Measurements from ENCODE around the gene KIRREL1. TPM values are rescaled to one million over a fixed set of nuclear protein-coding genes. Genes with fewer than 3 reads are reported as not detected.

The KIRREL1 gene
- total RNA-seq, 1 donor from 2014 or later, result 0.02 TPM

DNA sequence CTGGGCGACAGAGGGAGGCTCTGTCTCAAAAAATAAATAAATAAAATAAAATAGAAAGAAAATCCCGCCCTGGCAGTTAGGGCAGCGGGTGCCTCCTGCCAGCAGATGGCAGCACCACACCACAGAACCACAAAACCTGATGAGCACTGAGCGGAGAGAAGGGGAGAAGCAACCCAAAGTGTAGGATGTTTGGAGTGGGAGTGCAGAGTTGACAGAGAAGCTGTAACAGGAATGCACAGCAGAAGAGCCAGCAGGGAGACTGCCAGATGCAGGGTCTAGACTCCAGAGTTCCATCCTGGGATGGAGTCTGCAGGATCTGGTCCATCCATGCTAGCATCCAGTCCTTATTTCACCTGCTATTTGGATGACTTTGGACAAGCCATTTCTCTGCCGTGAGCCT is 29.7 kb upstream of the KIRREL1 start:
- peak; percentile 83 for DNase-seq
- Mint-ChIP-seq H3K4me3 (no peak overlapping the region), H3K9me3 (no peaks in the 10 kb centered on the region), H3K27ac (no peak overlapping the region), H3K27me3 (peaks cover 3% of the 10 kb centered on the region), H3K4me1 (no peaks in the 10 kb centered on the region), H3K36me3 (ENCODE audit: low read depth) (no peaks in the 10 kb centered on the region)
- intact Hi-C loops (cut with micrococcal nuclease), result loop anchor here (1.0 to 5.0 kb wide), 3 partner anchors 29 to 161 kb away; no protein-coding TSS in a partner anchor

DNA sequence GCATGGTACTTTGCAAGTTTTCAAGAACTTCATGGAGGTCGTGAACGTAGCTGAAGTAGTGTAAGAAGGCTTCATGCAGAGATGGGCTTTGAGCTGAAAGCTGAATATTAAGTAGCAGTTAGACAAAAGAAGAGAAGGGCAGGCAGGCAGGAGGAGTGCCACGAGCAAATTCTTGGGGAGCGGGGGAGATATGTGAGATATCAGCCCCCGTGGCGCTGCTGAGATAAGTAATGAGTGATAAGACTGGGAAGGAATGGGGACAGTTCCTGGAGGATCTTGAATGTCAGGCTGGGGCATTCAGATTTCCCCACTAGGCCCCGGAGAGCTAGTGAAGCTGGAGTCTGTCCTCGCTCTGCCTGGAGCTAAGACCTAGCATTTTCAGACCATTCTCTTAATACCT is 27.9 kb upstream of the KIRREL1 start:
- intact Hi-C loops (cut with micrococcal nuclease), result no loop called here
- Mint-ChIP-seq H3K27me3 (no peaks in the 10 kb centered on the region), H3K9me3 (no peaks in the 10 kb centered on the region), H3K36me3 (ENCODE audit: low read depth) (no peaks in the 10 kb centered on the region), H3K27ac (no peak overlapping the region), H3K4me3 (no peak overlapping the region), H3K4me1 (no peaks in the 10 kb centered on the region)
- no peak for DNase-seq

DNA sequence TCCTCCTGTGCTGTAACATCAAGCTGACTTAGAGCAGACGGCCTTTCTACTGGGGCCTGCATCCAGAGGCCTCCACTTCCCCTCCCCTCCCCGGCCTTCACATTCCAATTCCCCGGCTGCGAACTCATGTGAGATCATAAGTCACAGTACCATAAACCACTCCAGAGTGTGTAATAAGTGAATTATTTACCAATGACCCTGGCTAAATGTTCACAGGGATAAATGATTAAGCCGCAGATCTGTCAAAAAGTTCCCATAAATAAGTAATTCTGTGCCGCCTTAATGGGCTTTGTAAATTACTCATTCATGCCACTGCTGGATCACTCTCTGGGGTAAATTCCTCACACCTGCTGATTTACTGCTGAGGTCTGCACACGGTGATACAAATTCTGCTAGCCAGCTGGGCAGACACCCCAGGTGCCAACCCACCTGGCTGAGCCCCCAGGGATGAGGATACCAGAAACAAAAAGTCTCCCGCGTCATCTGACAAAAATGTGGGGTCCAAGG is 27.4 kb upstream of the KIRREL1 start:
- Mint-ChIP-seq H3K4me1 (no peaks in the 10 kb centered on the region), H3K27me3 (no peaks in the 10 kb centered on the region), H3K27ac (no peak overlapping the region), H3K9me3 (no peaks in the 10 kb centered on the region), H3K4me3 (no peak overlapping the region), H3K36me3 (ENCODE audit: low read depth) (no peaks in the 10 kb centered on the region)
- DNase-seq, result no peak
- intact Hi-C loops (cut with micrococcal nuclease), result no loop called here

DNA sequence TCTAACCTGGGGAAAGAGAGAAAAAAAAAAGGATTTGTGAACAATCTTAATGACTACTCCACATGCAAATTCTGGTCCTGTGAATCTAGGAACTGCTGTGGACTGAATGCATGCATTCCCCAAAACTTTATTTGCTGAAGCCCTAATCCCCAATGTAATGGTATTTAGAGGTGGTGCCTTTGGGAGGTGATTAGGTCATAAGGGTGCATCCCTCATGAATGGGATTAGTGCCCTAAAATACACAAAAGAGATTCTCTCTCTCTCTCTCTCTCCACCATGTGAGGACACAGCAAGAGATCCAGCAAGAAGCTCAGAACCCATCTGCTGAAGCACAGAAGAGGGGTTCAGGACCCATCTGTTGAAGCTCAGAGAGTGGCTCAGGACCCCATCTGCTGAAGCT is 26.2 kb upstream of the KIRREL1 start:
- Mint-ChIP-seq H3K36me3 (ENCODE audit: low read depth) (no peaks in the 10 kb centered on the region), H3K27ac (no peak overlapping the region), H3K4me1 (no peaks in the 10 kb centered on the region), H3K27me3 (no peaks in the 10 kb centered on the region), H3K9me3 (no peaks in the 10 kb centered on the region), H3K4me3 (no peak overlapping the region)
- intact Hi-C loops (cut with micrococcal nuclease), result no loop called here
- DNase-seq, result no peak

DNA sequence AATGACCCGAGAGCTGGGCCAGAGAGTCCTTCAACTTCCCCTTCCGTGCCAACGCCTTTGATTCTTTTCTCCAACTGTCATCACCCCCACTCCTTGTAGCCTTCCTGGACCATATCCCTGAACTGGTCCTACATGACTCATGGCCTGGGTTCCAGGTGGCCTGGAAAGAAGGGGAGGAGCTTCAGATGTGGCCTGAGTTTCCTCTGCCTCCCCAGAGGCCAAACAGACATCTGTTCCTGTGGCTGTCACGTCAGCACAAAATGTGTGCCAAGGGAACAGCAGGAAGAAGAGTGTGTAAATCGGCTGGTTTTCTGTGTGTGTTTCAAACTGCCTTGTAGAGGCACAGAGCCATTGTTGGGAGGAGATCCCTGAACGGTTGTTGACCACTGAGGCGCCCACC is 24.9 kb upstream of the KIRREL1 start:
- no peak overlapping the region for H3K27ac Mint-ChIP-seq
- H3K4me1 Mint-ChIP-seq, result no peaks in the 10 kb centered on the region
- intact Hi-C loops (cut with micrococcal nuclease), result no loop called here
- no peak overlapping the region for H3K4me3 Mint-ChIP-seq
- H3K27me3 Mint-ChIP-seq, result no peaks in the 10 kb centered on the region
- H3K9me3 Mint-ChIP-seq, result no peaks in the 10 kb centered on the region
- no peaks in the 10 kb centered on the region for H3K36me3 Mint-ChIP-seq (ENCODE audit: low read depth)
- no peak for DNase-seq

DNA sequence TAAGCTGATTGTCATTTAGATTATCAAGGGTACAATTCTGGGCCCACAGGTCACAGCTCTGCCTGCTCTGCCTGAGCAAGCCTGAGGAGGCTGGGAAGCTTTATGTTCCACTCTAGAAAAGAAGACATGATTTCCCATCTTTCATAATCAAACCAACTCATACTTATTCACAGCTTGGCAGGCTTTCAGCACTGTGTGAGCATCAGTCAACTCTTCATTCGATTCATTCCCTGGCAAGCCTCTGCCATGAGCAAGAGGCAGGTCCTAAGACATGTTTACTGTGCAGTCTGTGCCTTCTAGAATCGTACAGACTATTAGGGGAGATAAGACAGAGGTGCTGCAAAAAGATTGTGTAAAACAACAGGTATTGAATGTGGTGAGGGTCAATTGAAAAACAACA is 24.5 kb upstream of the KIRREL1 start:
- intact Hi-C loops (cut with micrococcal nuclease), result no loop called here
- Mint-ChIP-seq H3K27ac (no peak overlapping the region), H3K36me3 (ENCODE audit: low read depth) (no peaks in the 10 kb centered on the region), H3K4me1 (no peaks in the 10 kb centered on the region), H3K27me3 (no peaks in the 10 kb centered on the region), H3K9me3 (no peaks in the 10 kb centered on the region), H3K4me3 (no peak overlapping the region)
- DNase-seq, result no peak

DNA sequence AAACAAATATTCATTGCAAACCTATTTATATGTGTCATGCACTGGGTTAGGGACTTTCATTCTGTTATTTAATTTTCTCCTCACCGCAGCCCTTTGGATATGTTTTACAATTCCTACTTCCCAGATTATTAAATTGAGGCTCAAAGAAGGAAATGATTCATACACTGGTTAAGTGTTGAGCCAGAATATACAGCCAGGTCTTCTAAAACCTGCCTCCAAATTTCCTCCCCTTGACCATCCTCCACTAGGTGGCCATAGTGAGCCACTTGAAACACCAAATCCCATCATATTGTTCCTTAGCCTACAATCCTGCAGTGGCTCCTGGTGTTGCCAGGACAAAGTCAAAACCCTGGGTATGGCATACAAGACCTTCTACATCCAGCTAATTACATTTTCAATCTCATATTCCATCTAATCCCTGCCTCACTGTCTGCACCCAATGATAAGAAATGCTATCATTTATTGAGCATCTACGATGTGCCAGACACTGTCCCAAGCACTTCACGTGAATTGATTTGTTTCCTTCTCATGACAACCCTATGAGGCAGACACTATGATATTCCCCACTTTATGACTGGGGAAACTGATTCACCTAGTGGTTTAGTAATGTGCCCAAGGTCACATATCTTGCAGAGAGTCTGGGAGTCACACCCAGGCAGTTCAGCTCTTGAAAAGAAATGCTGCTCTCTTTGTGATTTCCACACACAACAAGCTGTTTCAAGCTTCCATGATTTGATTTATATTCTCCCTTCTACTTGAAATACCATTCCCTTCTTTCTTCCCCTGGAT is 23.6 kb upstream of the KIRREL1 start:
- no peaks in the 10 kb centered on the region for H3K36me3 Mint-ChIP-seq (ENCODE audit: low read depth)
- H3K27me3 Mint-ChIP-seq, result no peaks in the 10 kb centered on the region
- no peak overlapping the region for H3K27ac Mint-ChIP-seq
- no peak for DNase-seq
- no peaks in the 10 kb centered on the region for H3K9me3 Mint-ChIP-seq
- no peak overlapping the region for H3K4me3 Mint-ChIP-seq
- intact Hi-C loops (cut with micrococcal nuclease), result no loop called here
- H3K4me1 Mint-ChIP-seq, result no peaks in the 10 kb centered on the region

DNA sequence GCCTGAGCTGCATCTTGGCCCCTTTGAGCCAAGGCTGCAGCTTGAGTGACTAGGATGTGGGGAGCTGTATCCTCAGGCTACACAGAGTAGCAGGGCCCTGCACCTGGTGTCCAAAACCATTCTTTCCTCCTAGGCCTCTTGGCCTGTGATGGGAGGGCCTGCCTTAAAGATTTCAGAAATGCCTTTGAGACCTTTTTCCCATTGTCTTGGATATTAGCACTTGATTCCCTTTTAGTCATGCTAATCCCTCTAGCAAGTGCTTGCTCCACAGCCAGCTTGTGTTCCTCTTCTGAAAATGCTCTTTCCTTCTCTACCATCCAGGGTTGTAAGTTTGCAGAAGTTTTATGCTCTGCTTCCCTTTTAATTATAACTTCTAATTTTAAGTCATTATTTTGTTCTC is 21.7 kb upstream of the KIRREL1 start:
- no peaks in the 10 kb centered on the region for H3K27me3 Mint-ChIP-seq
- no peaks in the 10 kb centered on the region for H3K4me1 Mint-ChIP-seq
- intact Hi-C loops (cut with micrococcal nuclease), result no loop called here
- no peaks in the 10 kb centered on the region for H3K9me3 Mint-ChIP-seq
- H3K36me3 Mint-ChIP-seq (ENCODE audit: low read depth), result no peaks in the 10 kb centered on the region
- H3K4me3 Mint-ChIP-seq, result no peak overlapping the region
- DNase-seq, result no peak
- H3K27ac Mint-ChIP-seq, result no peak overlapping the region

DNA sequence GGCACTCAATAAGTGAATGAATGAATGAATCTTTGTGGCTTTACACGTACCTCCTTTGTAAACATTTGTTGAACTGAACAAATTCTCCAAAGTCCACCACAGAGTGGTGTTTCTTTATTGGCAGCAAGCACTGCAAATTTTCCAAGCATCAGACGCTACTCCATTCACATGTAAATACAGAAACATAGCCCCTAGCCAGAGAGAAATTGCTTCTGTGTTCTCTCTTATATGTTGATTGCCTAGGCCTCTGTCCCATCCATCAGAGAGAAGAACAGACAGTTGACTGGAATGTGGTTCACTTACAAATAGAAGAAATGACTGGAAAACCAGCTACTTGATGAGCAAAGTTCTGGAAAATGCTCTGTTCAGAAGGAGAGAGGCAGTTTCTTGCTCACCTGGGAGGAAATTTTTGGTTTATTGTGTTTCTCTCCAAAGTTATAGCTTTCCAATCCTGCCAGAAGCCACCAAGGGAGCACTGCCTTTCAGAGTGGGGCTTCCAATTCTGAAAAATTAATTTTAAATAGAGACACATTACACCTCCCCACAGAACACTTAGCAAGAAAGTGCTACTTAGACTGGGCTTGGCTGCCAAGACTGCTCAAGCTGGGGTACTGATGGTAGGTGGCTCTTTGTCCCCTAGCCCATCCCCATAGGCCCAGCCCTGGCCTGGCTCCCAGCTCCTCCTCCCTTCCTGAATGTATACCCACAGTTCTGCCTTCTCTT is 18.1 kb upstream of the KIRREL1 start:
- H3K27me3 Mint-ChIP-seq, result peaks cover 7% of the 10 kb centered on the region
- H3K36me3 Mint-ChIP-seq (ENCODE audit: low read depth), result no peaks in the 10 kb centered on the region
- intact Hi-C loops (cut with micrococcal nuclease), result no loop called here
- no peaks in the 10 kb centered on the region for H3K4me1 Mint-ChIP-seq
- H3K27ac Mint-ChIP-seq, result no peak overlapping the region
- DNase-seq, result no peak
- H3K9me3 Mint-ChIP-seq, result no peaks in the 10 kb centered on the region
- no peak overlapping the region for H3K4me3 Mint-ChIP-seq

DNA sequence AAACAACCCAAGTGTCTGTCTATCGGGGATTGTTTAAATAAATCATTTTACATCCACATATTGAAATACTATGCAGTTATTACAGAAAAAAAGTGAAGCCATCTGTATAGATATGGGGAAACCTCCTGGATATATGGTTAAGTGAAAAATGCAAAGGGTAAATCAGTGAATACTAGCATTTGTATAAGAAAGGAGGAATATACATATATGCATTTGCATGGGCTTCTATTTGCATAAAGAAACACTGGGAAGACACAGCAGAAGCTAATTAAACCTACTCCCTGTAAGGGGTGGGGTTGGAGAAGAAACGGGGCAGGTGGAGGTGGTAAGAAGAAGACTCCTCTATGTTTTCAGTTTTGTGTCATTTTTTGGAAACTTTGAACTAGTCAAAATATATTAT is 16.6 kb upstream of the KIRREL1 start:
- H3K27ac Mint-ChIP-seq, result no peak overlapping the region
- no peak for DNase-seq
- peaks cover 7% of the 10 kb centered on the region for H3K27me3 Mint-ChIP-seq
- H3K9me3 Mint-ChIP-seq, result no peaks in the 10 kb centered on the region
- no peaks in the 10 kb centered on the region for H3K4me1 Mint-ChIP-seq
- no peaks in the 10 kb centered on the region for H3K36me3 Mint-ChIP-seq (ENCODE audit: low read depth)
- intact Hi-C loops (cut with micrococcal nuclease), result no loop called here
- no peak overlapping the region for H3K4me3 Mint-ChIP-seq

DNA sequence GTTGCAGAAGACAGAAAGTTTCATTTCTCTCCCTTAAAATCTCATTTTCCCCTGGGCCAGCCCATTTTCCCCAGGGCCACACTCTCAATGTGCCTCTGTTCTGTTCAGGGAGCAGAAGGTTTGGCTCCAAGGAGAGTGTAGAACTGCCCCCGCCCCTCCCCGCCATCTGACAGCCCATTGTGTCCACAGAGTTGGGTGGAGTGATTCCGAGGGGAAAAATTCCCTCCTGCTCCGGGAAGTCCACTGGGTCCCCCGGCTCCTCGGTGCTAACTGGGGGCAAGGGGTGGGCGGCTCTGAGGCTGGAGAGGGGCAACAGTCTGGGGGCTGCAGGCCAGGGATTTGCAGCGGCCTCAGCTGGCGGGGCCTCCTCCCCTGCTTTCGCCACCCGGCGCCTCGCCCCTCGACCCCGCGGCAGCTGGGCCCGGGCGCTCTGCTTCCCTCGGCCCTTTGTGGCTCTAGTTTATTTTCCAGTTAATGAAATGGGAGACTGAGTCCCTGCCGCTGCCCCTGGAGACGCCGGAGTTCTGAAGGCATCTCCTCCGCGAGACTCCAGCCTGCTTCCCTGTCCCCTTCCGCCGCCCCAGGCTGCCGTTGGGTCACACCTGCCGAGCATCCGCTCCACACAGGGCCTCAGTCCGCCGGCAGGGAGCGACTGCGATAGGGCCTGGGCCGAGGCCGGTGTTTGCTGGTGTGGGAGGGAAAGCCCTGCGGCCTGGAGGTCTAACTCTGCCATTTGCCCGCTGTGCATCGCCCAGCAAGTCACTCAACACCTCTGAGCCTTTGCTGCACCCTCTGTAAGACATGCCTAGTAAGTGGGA is 14.7 kb upstream of the KIRREL1 start:
- intact Hi-C loops (cut with micrococcal nuclease), result no loop called here
- no peaks in the 10 kb centered on the region for H3K9me3 Mint-ChIP-seq
- no peak overlapping the region for H3K27ac Mint-ChIP-seq
- no peak for DNase-seq
- H3K4me1 Mint-ChIP-seq, result no peaks in the 10 kb centered on the region
- H3K36me3 Mint-ChIP-seq (ENCODE audit: low read depth), result no peaks in the 10 kb centered on the region
- no peak overlapping the region for H3K4me3 Mint-ChIP-seq
- peaks cover 7% of the 10 kb centered on the region for H3K27me3 Mint-ChIP-seq

DNA sequence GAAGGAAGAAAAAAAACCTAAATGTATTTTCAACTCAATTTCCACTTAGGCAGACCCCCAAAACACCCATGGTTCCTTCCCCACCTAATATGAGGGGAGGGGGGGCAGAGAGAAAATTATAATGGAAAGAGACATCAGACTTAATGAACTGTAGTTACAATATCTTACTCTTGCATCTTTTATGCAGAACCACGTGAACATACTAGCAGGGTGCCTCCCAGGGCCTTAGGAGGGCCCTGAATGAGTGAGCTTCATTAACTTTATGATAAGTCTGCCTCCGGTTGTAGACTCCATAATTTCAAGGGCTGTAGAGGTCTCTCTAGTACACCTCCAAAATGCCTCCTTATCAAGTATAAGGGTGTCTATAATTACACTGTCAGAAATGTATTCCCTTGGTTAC is 11.3 kb upstream of the KIRREL1 start:
- Mint-ChIP-seq H3K27me3 (peaks cover 7% of the 10 kb centered on the region), H3K9me3 (no peaks in the 10 kb centered on the region), H3K27ac (no peak overlapping the region), H3K4me1 (no peaks in the 10 kb centered on the region), H3K36me3 (ENCODE audit: low read depth) (no peaks in the 10 kb centered on the region), H3K4me3 (no peak overlapping the region)
- intact Hi-C loops (cut with micrococcal nuclease), result no loop called here
- no peak for DNase-seq

DNA sequence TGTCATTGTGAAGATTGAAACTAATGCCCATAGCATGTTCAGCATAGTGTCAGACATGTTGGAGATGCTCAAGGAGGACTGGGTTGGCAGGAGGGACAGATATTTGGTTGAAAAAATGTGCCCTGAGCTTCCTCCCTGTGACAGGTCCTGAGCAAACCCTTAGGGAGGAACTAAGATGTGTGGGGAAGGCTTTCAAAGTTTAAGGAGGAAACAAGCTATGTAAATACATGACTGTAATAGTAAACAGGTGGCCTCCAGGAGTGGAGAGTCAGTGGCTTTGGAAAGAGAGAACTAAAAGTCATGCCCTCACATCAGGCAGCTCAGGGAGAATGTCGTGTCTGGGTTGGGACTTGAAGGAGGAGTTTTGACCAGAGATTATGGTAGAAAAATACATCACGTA is 9.7 kb upstream of the KIRREL1 start:
- no peak for DNase-seq
- peaks cover 5% of the 10 kb centered on the region for H3K27me3 Mint-ChIP-seq
- no peak overlapping the region for H3K27ac Mint-ChIP-seq
- H3K9me3 Mint-ChIP-seq, result no peaks in the 10 kb centered on the region
- H3K36me3 Mint-ChIP-seq (ENCODE audit: low read depth), result no peaks in the 10 kb centered on the region
- intact Hi-C loops (cut with micrococcal nuclease), result no loop called here
- H3K4me3 Mint-ChIP-seq, result no peak overlapping the region
- H3K4me1 Mint-ChIP-seq, result no peaks in the 10 kb centered on the region

DNA sequence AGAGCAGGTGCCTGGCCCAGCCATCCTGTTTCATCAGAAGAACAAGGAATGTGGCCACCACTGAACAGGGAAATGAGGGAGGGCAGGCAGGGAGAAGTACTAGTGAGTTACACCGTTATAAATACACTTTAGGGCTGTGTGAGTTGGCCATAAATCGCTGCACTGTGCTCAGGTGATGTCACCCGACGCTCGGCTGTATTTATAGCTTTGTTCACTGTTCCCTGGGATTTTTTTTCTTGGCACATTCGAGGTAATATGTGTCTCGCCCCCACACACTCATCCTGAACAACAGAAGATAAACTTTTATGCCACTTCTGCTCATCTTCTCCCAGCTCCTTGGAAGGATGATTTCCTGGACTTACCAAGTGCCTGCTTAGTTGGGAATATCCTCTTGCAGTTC is 9.0 kb upstream of the KIRREL1 start:
- DNase-seq, result no peak
- Mint-ChIP-seq H3K4me1 (no peaks in the 10 kb centered on the region), H3K9me3 (no peaks in the 10 kb centered on the region), H3K27ac (no peak overlapping the region), H3K36me3 (ENCODE audit: low read depth) (no peaks in the 10 kb centered on the region), H3K27me3 (peaks cover 5% of the 10 kb centered on the region), H3K4me3 (no peak overlapping the region)
- intact Hi-C loops (cut with micrococcal nuclease), result no loop called here
